GM23248 (cell line): Measurements from ENCODE around the gene RASAL3. TPM values are rescaled to one million over a fixed set of nuclear protein-coding genes. Genes with fewer than 3 reads are reported as not detected.
"Not testable (repeated sequence)": the region's sequence is repeated elsewhere in the genome, so short reads cannot be mapped to it uniquely, and the experiment has no call there.

ENCODE experiments used
- DNase-seq: peaks from one replicate; pipeline ENCODE4 v3.0.0-alpha.2; 2015
- H2AFZ ChIP-seq: fragments of 200-600 bp; sonication (generic); 2 replicates; pipeline ENCODE4 v1.6.1; 2016; ENCODE audit warnings: antibody characterized with exemption
- H3F3A ChIP-seq: fragments of 200-600 bp; sonication (generic); 2 replicates; pipeline ENCODE4 v1.6.1; 2016; ENCODE audit warnings: mild to moderate bottlenecking, antibody characterized with exemption, mixed run types; ENCODE audit not compliant: insufficient read depth
- H3K27ac ChIP-seq: fragments of 200-600 bp; sonication (generic); 2 replicates; pipeline ENCODE4 v1.5.1; 2016; ENCODE audit warnings: mild to moderate bottlenecking
- H3K27me3 ChIP-seq: fragments of 200-600 bp; sonication (generic); replicated peaks from 2 replicates; pipeline ENCODE4 v1.6.1; 2016; ENCODE audit warnings: mild to moderate bottlenecking; ENCODE audit not compliant: insufficient read depth
- H3K36me3 ChIP-seq: fragments of 200-600 bp; sonication (generic); 2 replicates; pipeline ENCODE4 v1.6.1; 2016; ENCODE audit warnings: low read depth, mild to moderate bottlenecking
- H3K4me1 ChIP-seq: fragments of 200-600 bp; sonication (generic); 2 replicates; pipeline ENCODE4 v1.6.1; 2016; ENCODE audit warnings: mild to moderate bottlenecking; ENCODE audit not compliant: insufficient read depth
- H3K4me2 ChIP-seq: fragments of 200-600 bp; sonication (generic); one replicate; pipeline ENCODE4 v1.6.1; 2016; ENCODE audit warnings: mild to moderate bottlenecking; ENCODE audit not compliant: unreplicated experiment
- H3K4me3 ChIP-seq: fragments of 200-600 bp; sonication (generic); 2 replicates; pipeline ENCODE4 v1.5.1; 2016; ENCODE audit warnings: mild to moderate bottlenecking
- H3K79me2 ChIP-seq: fragments of 200-600 bp; sonication (generic); 2 replicates; pipeline ENCODE4 v1.6.1; 2016; ENCODE audit warnings: mild to moderate bottlenecking; ENCODE audit not compliant: insufficient read depth
- H3K9ac ChIP-seq: fragments of 200-600 bp; sonication (generic); 2 replicates; pipeline ENCODE4 v1.6.1; 2016; ENCODE audit warnings: mild to moderate bottlenecking
- H3K9me2 ChIP-seq: fragments of 200-600 bp; sonication (generic); 2 replicates; pipeline ENCODE4 v1.6.1; 2016; ENCODE audit warnings: mixed run types, mild to moderate bottlenecking, moderate library complexity; ENCODE audit not compliant: insufficient read depth
- H3K9me3 ChIP-seq: fragments of 200-600 bp; sonication (generic); one replicate; pipeline ENCODE4 v1.6.1; 2017; ENCODE audit warnings: low read depth
- H4K20me1 ChIP-seq: fragments of 200-600 bp; sonication (generic); 2 replicates; pipeline ENCODE4 v1.6.0; 2016; ENCODE audit not compliant: insufficient read depth
- EZH2 ChIP-seq: fragments of 200-600 bp; sonication (generic); IDR thresholded peaks from 2 replicates; pipeline ENCODE4 v1.6.1; 2018; ENCODE audit warnings: antibody characterized with exemption, mild to moderate bottlenecking; ENCODE audit not compliant: insufficient read depth, poor library complexity, severe bottlenecking
- EZH2phosphoT487 ChIP-seq: fragments of 200-600 bp; sonication (generic); IDR thresholded peaks from 2 replicates; pipeline ENCODE4 v1.6.1; 2018; ENCODE audit warnings: antibody characterized with exemption, moderate library complexity, mild to moderate bottlenecking, low read depth; ENCODE audit not compliant: insufficient read depth
- WGBS, 2 experiments: methylation state at CpG; one replicate each; pipeline ENCODE4 v1.1.6; 2015 to 2017; ENCODE audit warnings: low lambda C conversion rate in 2 of 2, low coverage in 1 of 2; ENCODE audit errors: missing lambda C conversion rate in 2 of 2; 5-methylcytosine and 5-hydroxymethylcytosine counted together
- in situ Hi-C: fragments of 300-500 bp; cut with MboI; formaldehyde crosslinking; loops from 2 replicates; pipeline ENCODE4 v1.15.0; 2020
- polyA plus RNA-seq: library from polyadenylated mRNA; unstranded; fragments of >200 nt; fragmentation: Nextera tagmentation; extraction: Ambion mirVana; gene quantifications from 2 replicates; pipeline ENCODE4 v1.2.1, GENCODE V29; 2016
- total RNA-seq: library from RNA; depleted of rRNA; stranded (reverse); fragments of >200 nt; shearing (Covaris generic); gene quantifications from 2 replicates; pipeline ENCODE4 v1.2.3, GENCODE V29; 2014

RASAL3 gene
- total and polyA plus RNA-seq, 2 experiments from 2014 or later = not detected

DNA sequence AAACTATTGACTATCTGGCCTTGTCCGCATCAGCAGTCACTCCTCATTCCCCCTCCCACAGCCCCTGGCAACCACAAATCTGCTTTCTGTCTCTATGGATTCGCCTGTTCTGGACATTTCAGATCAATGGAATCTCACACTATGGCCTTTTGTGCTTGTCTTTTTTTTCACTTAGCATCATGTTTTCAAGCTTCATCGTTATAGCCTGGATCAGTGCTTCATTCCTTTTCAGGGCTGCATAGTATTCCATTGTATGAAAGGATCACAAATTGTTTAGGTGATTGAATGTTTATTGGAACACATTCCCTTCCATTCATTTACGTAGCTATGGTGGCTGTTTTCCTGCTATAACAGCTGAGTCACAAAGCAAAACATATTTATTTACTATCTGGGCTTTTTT, 22.7 kb upstream of the RASAL3 start:
- Histone ChIP-seq H3K9me3 (no peaks in the 10 kb centered on the region), H2AFZ (no peak overlapping the region), H3K9ac (no peak overlapping the region), H3K27ac (no peak overlapping the region), H3K4me1 (no peaks in the 10 kb centered on the region), H3K79me2 (no peaks in the 10 kb centered on the region), H3F3A (no peaks in the 10 kb centered on the region), H3K4me3 (no peak overlapping the region), H3K9me2 (no peaks in the 10 kb centered on the region), H3K4me2 (no peak overlapping the region), H4K20me1 (no peaks in the 10 kb centered on the region), H3K27me3 (no peaks in the 10 kb centered on the region), H3K36me3 (no peaks in the 10 kb centered on the region)
- WGBS, 2 experiments = 36 to 46% methylated on average over 4 of the region's 4 CpGs
- TF ChIP-seq EZH2phosphoT487 (no peak), EZH2 (no peak)
- in situ Hi-C loops = no loop called here
- no peak for DNase-seq

DNA sequence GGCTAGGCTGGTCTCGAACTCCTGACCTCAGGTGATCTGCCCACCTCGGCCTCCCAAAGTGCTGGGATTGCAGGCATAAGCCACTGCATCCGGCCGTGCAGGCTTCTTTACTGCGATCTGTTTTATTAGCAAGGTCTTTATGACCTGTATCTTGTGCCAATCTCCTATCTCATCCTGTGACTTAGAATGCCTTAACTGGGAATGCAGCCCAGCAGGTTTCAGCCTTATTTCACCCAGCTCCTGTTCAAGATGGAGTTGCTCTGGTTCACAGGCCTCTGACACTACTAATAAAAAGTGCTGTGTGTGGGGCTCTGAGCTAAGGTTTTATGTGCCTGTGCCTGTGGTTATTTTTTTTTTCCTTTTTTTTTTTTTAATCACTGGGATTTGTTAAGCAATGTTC, 21.4 kb upstream of the RASAL3 start:
- DNase-seq, H3K27me3 ChIP-seq, H3K4me1 ChIP-seq, H4K20me1 ChIP-seq, H3K36me3 ChIP-seq, H3K9me2 ChIP-seq, H3K79me2 ChIP-seq, H3K27ac ChIP-seq, H2AFZ ChIP-seq, H3K9ac ChIP-seq, H3F3A ChIP-seq, H3K9me3 ChIP-seq, H3K4me3 ChIP-seq, H3K4me2 ChIP-seq, in situ Hi-C loops: not testable (repeated sequence)
- WGBS, 2 experiments = 65 to 70% methylated on average over 5 of the region's 5 CpGs

GRCh38 chr19:15480996-15481395, 16.7 kb upstream of the RASAL3 start:
- H3K4me2 ChIP-seq, H3K9ac ChIP-seq, H3K9me2 ChIP-seq, H2AFZ ChIP-seq, H3F3A ChIP-seq, H3K4me1 ChIP-seq, H3K27me3 ChIP-seq, H3K79me2 ChIP-seq, H3K4me3 ChIP-seq, H3K9me3 ChIP-seq, DNase-seq, H4K20me1 ChIP-seq, H3K36me3 ChIP-seq, H3K27ac ChIP-seq, in situ Hi-C loops: not testable (repeated sequence)
- 65 to 71% methylated on average over 7 of the region's 7 CpGs for WGBS, 2 experiments

- TF ChIP-seq EZH2 = no peak
- no peak for TF ChIP-seq EZH2phosphoT487
- H3K27me3 ChIP-seq = no peaks in the 10 kb centered on the region
- H3K27ac ChIP-seq = no peak within 1 kb of the TSS
- H4K20me1 ChIP-seq = no peaks in the 10 kb centered on the region
- H3K36me3 ChIP-seq = no peaks in the 10 kb centered on the region
- WGBS, 2 experiments = 38 to 45% methylated on average over 15 to 16 of the region's 16 CpGs
- in situ Hi-C loops = no loop called here
- no peak within 1 kb of the TSS for H3K4me2 ChIP-seq
- no peak within 1 kb of the TSS for H3K9ac ChIP-seq
- H3K4me1 ChIP-seq = no peaks in the 10 kb centered on the region
- H3K9me2 ChIP-seq = no peaks in the 10 kb centered on the region
- no peaks in the 10 kb centered on the region for H3K79me2 ChIP-seq
- no peaks in the 10 kb centered on the region for H3K9me3 ChIP-seq
- no peak within 1 kb of the TSS for H3K4me3 ChIP-seq
- DNase-seq = peak; percentile 40
- no peak within 1 kb of the TSS for H2AFZ ChIP-seq
- no peaks in the 10 kb centered on the region for H3F3A ChIP-seq
Measured at GRCh38 chr19:15479391-15480345, 15.3 kb upstream of the RASAL3 start, which contains the start of gene PGLYRP2. Gene PGLYRP2 (minus strand): TSS chr19:15479501. CDS start chr19:15479371, 130 bp downstream.
